Fibroblast of villous mesenchyme (primary cell): ENCODE data around the gene FAM9A. TPM values are rescaled to one million over a fixed set of nuclear protein-coding genes. Genes with fewer than 3 reads are reported as not detected.

Source experiments
- DNase-seq: peaks from one replicate; pipeline ENCODE4 v3.0.0-alpha.2; 2010; ENCODE audit warnings: low read depth
- H3K4me3 ChIP-seq: 2 replicates; pipeline ENCODE4 v1.5.1; 2011; ENCODE audit warnings: low read depth, mild to moderate bottlenecking, low read length
- total RNA-seq: library from RNA; depleted of rRNA; stranded (reverse); fragments of >200 nt; gene quantifications from 2 replicates; pipeline ENCODE4 v1.2.3, GENCODE V29; 2012
- TF ChIP-seq, protein P1 (sequence below): IDR thresholded peaks from 2 replicates; pipeline ENCODE4 v1.5.1; 2012; ENCODE audit warnings: low read depth, mild to moderate bottlenecking, low read length; ENCODE audit not compliant: insufficient read depth

Gene FAM9A
- total RNA-seq, 1 donor, result not detected

DNA sequence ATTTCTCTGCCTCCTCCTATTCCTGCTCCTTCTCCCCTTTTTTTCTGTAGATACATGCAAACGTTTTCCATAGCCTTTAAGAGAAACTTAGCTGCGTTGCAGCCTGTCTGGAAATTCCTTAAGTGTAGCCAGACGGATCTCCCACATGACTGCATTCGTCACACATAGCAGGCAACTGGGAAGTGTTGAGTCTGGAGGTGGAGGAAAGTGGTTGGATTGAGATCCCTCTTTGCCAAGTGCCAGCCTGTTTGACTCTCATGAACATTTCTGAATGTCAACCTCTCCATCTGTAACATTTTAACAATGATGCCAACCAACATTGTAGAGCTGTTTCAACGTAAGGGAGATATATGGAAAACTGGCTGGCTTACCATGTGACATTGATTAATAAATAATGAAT lies 45.1 kb upstream of the FAM9A start:
- TF ChIP-seq, protein P1, sequence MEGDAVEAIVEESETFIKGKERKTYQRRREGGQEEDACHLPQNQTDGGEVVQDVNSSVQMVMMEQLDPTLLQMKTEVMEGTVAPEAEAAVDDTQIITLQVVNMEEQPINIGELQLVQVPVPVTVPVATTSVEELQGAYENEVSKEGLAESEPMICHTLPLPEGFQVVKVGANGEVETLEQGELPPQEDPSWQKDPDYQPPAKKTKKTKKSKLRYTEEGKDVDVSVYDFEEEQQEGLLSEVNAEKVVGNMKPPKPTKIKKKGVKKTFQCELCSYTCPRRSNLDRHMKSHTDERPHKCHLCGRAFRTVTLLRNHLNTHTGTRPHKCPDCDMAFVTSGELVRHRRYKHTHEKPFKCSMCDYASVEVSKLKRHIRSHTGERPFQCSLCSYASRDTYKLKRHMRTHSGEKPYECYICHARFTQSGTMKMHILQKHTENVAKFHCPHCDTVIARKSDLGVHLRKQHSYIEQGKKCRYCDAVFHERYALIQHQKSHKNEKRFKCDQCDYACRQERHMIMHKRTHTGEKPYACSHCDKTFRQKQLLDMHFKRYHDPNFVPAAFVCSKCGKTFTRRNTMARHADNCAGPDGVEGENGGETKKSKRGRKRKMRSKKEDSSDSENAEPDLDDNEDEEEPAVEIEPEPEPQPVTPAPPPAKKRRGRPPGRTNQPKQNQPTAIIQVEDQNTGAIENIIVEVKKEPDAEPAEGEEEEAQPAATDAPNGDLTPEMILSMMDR, result no peak
- H3K4me3 ChIP-seq, result no peak overlapping the region
- DNase-seq, result no peak

DNA sequence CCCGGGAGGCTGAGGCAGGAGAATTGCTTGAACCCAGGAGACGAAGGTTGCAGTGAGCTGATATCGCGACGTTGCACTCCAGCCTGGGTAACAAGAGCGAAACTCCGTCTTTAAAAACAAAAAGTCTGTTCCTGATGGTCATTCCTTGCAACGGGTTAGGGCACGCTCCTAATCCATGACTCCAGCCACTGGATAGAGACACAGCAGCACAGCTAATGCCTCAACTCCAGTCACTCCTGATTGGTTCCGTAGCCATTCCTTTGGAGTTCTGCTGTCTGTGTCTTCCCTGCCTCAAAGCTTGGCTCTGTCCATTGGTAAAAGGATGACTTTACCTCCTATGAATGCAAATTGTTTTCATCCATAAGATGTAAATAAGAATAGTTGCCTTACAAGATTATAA lies 44.3 kb upstream of the FAM9A start:
- no peak for DNase-seq
- no peak overlapping the region for H3K4me3 ChIP-seq
- TF ChIP-seq, protein P1, result no peak

DNA sequence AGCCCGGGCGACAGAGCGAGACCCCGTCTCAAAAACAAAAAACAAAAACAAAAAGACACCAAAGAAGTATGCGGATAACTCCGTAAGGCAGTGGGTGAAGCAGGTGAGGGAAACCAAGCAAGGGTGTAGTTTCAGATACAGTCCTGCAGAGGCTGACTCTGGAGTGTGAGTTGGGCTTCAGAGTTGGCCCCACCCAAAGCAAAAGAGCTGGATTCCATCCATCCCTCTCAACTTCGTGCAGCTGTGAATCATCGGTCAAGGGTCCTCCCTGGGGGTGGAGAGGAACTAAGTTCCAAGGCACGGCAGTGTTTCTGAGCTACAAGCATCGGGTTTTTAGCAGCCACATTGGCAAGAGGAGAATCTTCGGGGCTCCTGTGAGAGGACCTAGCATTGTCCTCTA lies 43.9 kb upstream of the FAM9A start:
- TF ChIP-seq, protein P1, result peak; percentile 32
- no peak overlapping the region for H3K4me3 ChIP-seq
- DNase-seq, result peak; percentile 38

DNA sequence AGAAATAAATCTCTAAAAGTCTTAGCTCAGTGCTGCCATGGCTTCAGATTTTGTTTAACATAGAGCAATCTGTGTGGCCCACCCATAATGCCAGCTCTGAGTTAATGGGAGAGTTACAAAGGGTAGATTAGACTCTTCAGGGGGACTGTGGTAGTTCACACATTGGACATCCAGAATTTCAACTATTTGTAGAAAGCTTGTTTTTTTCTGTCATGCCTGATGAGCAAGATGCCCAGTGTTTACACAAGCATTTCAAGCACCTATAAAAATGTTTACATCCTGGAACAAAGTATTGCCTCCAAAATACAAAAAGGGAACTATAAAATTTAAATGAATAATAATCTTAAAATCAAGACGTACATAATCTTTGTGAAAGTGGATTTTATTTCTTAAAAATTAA lies 43.0 kb upstream of the FAM9A start:
- H3K4me3 ChIP-seq, result no peak overlapping the region
- DNase-seq, result no peak
- TF ChIP-seq, protein P1, result no peak

DNA sequence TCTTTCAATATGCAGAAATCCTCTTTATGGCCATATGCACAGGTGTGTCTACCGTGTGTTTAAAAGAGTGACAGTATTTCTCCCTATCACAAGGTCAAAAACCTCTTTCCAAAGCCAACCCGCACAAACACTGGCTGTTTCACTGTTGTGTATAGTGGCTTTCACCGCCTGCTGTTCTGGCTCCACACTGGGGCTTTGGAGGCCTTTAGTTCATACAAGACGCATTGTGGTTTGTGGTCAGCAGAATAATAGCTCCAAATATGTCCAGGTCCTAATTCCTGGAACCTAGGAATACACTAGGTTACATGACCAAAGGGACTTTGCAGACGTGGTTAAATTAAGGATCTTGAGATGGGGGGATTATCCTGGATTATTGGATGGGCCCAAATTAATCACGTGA lies 40.7 kb upstream of the FAM9A start:
- TF ChIP-seq, protein P1, result no peak
- DNase-seq, result no peak
- H3K4me3 ChIP-seq, result no peak overlapping the region

DNA sequence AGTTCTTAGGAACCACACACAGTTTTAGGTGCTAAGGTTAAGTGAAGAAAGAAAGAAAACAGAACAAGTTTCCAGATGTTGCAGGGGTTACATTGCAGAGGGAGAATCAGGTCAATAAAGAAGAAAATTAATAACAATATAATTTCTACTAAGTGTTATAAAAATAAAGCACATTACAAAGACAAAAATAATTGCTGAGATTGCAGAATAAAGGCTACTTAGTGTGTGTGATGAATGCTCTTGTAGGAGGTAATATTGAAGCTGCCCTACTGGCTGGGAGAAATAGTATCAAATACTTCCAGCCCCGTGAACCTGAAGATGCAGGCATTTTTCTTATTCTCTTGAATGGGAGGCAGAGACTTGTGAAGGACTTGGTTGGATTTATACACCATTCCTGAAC lies 33.2 kb upstream of the FAM9A start:
- H3K4me3 ChIP-seq, result no peak overlapping the region
- no peak for DNase-seq
- TF ChIP-seq, protein P1, result no peak

DNA sequence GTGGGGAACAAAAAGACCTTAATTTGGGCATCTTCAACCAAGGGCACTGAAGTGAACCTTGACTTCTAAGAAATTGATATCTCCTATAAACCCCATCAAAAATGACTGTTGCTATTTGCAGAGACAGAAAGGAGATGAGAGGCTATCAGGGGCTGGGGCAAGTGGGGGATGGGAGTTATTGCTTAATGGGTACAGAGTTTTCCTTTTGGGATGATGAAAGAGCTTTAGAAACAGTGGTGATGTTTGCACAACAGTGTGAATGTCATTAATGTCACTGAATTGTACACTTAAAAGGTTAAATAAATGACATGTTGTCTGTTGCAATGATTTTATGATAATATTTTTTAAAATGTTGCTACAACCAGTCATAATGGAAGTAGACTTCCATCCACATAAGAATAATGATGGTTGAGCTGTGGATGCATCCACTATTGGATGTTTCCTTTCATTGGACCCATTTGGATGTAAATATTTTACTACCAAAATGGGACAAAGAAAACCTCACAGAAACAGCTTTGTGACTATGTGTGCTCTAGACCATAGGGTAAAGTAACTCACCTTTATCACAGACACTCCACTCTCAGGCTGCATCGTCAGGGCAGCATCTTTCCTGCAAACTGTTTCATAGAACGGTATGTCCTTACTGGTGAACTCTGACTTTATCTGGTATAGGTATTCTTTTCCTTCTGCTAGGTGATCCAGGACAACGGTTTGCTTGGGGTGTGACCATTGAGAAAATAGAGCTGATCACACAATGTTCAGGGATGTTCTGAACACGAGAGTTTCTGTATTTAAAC lies 31.6 kb upstream of the FAM9A start:
- DNase-seq, result no peak
- TF ChIP-seq, protein P1, result no peak
- H3K4me3 ChIP-seq, result no peak overlapping the region
